ENCODE data around the gene STK32B. TPM values are rescaled to one million over a fixed set of nuclear protein-coding genes. Genes with fewer than 3 reads are reported as not detected.

Gene STK32B
- total and polyA plus RNA-seq, 2 donors (not counting 1 experiment from before 2014, with no cell fraction given) = 0.22 to 0.30 TPM

GRCh38 chr4:5067908-5068307 lies 16.6 kb downstream of the STK32B start:
- peaks cover 5% of the 10 kb centered on the region for H3K27me3 Mint-ChIP-seq
- ChIA-PET POLR2A (no interaction called here), CTCF (no interaction called here)
- H3K4me1 Mint-ChIP-seq = no peaks in the 10 kb centered on the region
- no CpG with 5 or more reads among the region's 3 CpGs for WGBS (ENCODE audit: insufficient coverage)
- Histone ChIP-seq H3K79me2 (ENCODE audit: control insufficient read depth, insufficient read depth, low read length) (no peaks in the 10 kb centered on the region), H3K4me1 (ENCODE audit: control insufficient read depth in 2 of 2, insufficient read depth in 2 of 2, low read length in 2 of 2) (no peaks in the 10 kb centered on the region), H3K4me2 (replicated peaks; ENCODE audit: low read depth, low read length, poor library complexity, severe bottlenecking) (no peak overlapping the region), H3K9me3 (ENCODE audit: control extremely low read depth in 1 of 3, control insufficient read depth in 2 of 3, insufficient read depth in 1 of 3, low read length in 2 of 3) (peaks cover 0 to 4% (median 0%) of the 10 kb centered on the region in 3 donors), H2AFZ (ENCODE audit: insufficient read depth, low read depth, low read length, poor library complexity, severe bottlenecking) (no peak overlapping the region), H3K36me3 (replicated peaks in 1 of 2; ENCODE audit: control extremely low read depth in 1 of 2, control insufficient read depth in 1 of 2, extremely low read depth in 1 of 2, insufficient read depth in 2 of 2, low read length in 1 of 2) (no peaks in the 10 kb centered on the region), H3K4me3 (ENCODE audit: control extremely low read depth in 1 of 5, extremely low read depth in 1 of 5, insufficient read depth in 1 of 5, low read depth in 2 of 5, low read length in 4 of 5) (no peak overlapping the region), H3K27me3 (replicated peaks in 1 of 4; ENCODE audit: control extremely low read depth in 1 of 4, control insufficient read depth in 3 of 4, insufficient read depth in 4 of 4, low read length in 3 of 4) (no peaks in the 10 kb centered on the region), H3K27ac (ENCODE audit: low read length in 2 of 2) (no peak overlapping the region), H3K9ac (ENCODE audit: low read length) (no peak overlapping the region), H4K20me1 (ENCODE audit: control insufficient read depth, insufficient read depth, low read length, poor library complexity, severe bottlenecking) (no peaks in the 10 kb centered on the region)
- no peak for ATAC-seq (ENCODE audit: low read depth)
- intact Hi-C loops (cut with micrococcal nuclease) = no loop called here
- H3K4me3 Mint-ChIP-seq = no peak overlapping the region
- no peak for DNase-seq
- H3K27ac Mint-ChIP-seq = no peak overlapping the region
- TF ChIP-seq CTCF (IDR thresholded peaks at IDR 0.05) (no peak), EZH2 (IDR thresholded peaks at IDR 0.05; ENCODE audit: borderline replicate concordance, insufficient read depth, low read depth, low read length, poor library complexity, severe bottlenecking) (no peak)
- H3K9me3 Mint-ChIP-seq (ENCODE audit: insufficient read depth) = peaks cover 4% of the 10 kb centered on the region

- H3K27me3 ChIP-seq (replicated peaks in 1 of 4; ENCODE audit: control extremely low read depth in 1 of 4, control insufficient read depth in 3 of 4, insufficient read depth in 4 of 4, low read length in 3 of 4) = no peaks in the 10 kb centered on the region
- DNase-seq = no peak
- Mint-ChIP-seq H3K4me1 (no peaks in the 10 kb centered on the region), H3K4me3 (no peak overlapping the region), H3K9me3 (ENCODE audit: insufficient read depth) (peaks cover 4% of the 10 kb centered on the region), H3K27ac (no peak overlapping the region), H3K27me3 (peaks cover 5% of the 10 kb centered on the region)
- ChIA-PET CTCF (no interaction called here), POLR2A (no interaction called here)
- no peaks in the 10 kb centered on the region for H4K20me1 ChIP-seq (ENCODE audit: control insufficient read depth, insufficient read depth, low read length, poor library complexity, severe bottlenecking)
- 83% methylated on average over 4 of the region's 5 CpGs for WGBS (ENCODE audit: insufficient coverage)
- H3K9me3 ChIP-seq (ENCODE audit: control extremely low read depth in 1 of 3, control insufficient read depth in 2 of 3, insufficient read depth in 1 of 3, low read length in 2 of 3) = peaks cover 0 to 4% (median 0%) of the 10 kb centered on the region in 3 donors
- H3K27ac ChIP-seq (ENCODE audit: low read length in 2 of 2) = no peak overlapping the region
- H2AFZ ChIP-seq (ENCODE audit: insufficient read depth, low read depth, low read length, poor library complexity, severe bottlenecking) = no peak overlapping the region
- no peak overlapping the region for H3K9ac ChIP-seq (ENCODE audit: low read length)
- H3K4me1 ChIP-seq (ENCODE audit: control insufficient read depth in 2 of 2, insufficient read depth in 2 of 2, low read length in 2 of 2) = no peaks in the 10 kb centered on the region
- H3K36me3 ChIP-seq (replicated peaks in 1 of 2; ENCODE audit: control extremely low read depth in 1 of 2, control insufficient read depth in 1 of 2, extremely low read depth in 1 of 2, insufficient read depth in 2 of 2, low read length in 1 of 2) = no peaks in the 10 kb centered on the region
- no peak for ATAC-seq (ENCODE audit: low read depth)
- intact Hi-C loops (cut with micrococcal nuclease) = no loop called here
- TF ChIP-seq EZH2 (IDR thresholded peaks at IDR 0.05; ENCODE audit: borderline replicate concordance, insufficient read depth, low read depth, low read length, poor library complexity, severe bottlenecking) (no peak), CTCF (IDR thresholded peaks at IDR 0.05) (no peak)
- H3K4me3 ChIP-seq (ENCODE audit: control extremely low read depth in 1 of 5, extremely low read depth in 1 of 5, insufficient read depth in 1 of 5, low read depth in 2 of 5, low read length in 4 of 5) = no peak overlapping the region
- H3K79me2 ChIP-seq (ENCODE audit: control insufficient read depth, insufficient read depth, low read length) = no peaks in the 10 kb centered on the region
- H3K4me2 ChIP-seq (replicated peaks; ENCODE audit: low read depth, low read length, poor library complexity, severe bottlenecking) = no peak overlapping the region
Observed at GRCh38 chr4:5069901-5070300, 18.6 kb downstream of the STK32B start.
